ENCODE data around the gene RFC5.
"Not testable (repeated sequence)": the region's sequence is repeated elsewhere in the genome, so short reads cannot be mapped to it uniquely, and the experiment has no call there.

The RFC5 gene, protein sequence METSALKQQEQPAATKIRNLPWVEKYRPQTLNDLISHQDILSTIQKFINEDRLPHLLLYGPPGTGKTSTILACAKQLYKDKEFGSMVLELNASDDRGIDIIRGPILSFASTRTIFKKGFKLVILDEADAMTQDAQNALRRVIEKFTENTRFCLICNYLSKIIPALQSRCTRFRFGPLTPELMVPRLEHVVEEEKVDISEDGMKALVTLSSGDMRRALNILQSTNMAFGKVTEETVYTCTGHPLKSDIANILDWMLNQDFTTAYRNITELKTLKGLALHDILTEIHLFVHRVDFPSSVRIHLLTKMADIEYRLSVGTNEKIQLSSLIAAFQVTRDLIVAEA

DNA sequence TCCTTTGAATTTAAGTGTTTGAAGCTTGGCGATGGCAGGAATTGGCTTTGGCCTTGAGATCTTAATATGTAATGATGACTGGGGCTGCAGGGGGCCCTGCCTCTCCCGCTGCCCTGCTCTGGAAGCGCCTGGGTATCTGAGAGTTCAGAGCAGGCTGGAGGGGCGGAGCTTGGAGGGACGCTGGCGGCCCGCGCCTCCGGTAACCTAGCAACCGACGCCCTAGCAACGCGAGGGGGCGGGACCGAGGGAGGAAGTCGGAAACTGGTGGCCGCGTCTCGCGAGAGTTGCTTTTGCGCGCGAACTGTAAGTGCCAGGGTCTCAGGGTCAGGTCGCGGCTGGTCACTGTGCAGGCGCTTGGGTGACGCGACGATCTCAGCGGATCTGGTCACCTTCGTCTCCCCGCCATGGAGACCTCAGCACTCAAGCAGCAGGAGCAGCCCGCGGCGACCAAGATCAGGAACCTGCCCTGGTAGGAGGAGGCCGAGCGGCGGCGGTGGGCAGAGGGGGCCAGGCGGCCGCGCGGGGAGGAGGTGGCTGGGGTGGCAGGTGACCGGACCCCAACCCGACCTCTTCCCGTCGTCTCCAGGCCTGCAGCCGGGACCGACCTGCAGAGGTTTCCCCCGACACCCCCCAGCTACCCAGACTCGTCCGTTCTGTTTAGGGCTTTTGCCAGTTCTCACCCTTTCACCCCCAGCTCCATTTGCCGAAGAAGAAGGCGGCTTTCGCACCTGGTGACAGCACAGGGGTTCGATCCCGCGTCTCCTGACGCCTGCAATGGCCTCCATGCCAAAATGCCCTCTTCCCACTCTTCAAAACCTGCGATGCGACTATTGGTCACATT lies at the start of gene RFC5:
Gene RFC5, plus strand, starts transcription at position 280 of the 841 bp plus-strand sequence. Its CDS starts 125 bp downstream, at position 405.
- peak; percentile 95 for DNase-seq

DNA sequence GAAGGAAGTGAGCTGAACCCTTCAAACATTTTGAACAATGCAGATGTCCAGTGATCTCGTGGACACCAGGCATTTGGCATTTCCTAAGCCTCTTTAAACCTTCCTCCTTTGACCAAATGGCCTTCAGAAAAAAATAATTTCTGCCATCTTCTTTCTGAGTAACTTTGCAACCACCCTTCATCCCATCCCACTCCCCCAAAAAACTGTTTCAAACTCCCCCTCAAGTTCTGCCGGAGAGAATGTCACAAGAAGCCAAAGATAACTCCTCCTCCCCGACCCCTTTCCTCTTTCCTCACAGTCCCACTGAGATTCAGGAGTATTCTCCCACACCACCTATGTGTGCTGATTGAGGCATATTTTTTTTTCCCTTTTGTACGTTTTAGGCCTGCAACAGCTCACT lies 49.5 kb upstream of the RFC5 start:
- no peak for DNase-seq

GRCh38 chr12:117967512-117967911 lies 49.0 kb upstream of the RFC5 start:
- DNase-seq, result no peak

- DNase-seq, result no peak
Observed at GRCh38 chr12:117968151-117968789, 48.2 kb upstream of the RFC5 start.

DNA sequence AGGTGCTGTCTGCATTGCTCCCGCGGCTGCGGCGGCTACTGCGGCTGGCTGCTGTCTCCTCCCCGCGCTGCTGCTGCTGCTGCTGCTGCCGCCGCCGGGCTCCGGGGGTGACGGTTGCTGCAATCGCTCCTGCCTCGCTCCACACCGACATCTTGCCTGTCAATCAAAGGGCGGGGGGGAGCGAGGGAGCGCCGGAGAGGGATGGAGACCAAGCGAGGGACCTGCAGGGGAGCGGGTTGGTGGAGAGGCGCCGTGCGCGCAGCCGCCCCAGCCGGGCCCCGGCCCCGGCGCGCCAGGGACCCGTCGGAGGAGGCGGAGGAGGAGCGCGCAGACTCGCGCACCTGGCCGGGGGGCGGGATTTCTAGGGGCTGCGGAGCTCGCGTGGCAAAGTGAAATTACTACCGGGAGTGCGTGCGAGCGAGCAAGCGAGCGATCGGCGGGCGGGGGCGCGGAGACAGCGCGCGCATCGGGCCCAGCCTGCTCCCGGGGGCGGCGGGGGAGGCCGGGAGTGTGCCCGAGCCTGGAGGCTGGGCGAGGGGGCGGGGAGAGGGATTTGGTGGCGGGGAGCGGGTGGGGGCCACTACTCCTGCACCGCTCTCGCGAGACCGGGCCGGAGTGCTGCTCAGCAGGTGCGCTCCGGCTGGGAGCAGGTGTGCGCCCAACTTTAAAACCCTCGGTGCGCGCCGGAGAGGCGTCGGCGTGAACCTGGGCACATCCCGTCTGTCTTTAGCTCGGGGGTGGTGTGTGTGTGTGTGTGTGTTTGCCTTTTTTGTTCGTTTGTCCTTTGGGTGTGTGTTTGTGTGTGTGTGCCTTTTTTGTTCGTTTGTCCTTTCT lies 47.5 kb upstream of the RFC5 start, which contains the start of gene KSR2:
Gene KSR2, minus strand, starts transcription at position 165 of the 834 bp plus-strand sequence. CDS start 735 bp downstream, outside the sequence.
- no peak for DNase-seq

- DNase-seq, result no peak
Observed at GRCh38 chr12:117970334-117970733, 46.2 kb upstream of the RFC5 start.

GRCh38 chr12:117972301-117972700 lies 44.2 kb upstream of the RFC5 start:
- no peak for DNase-seq

DNA sequence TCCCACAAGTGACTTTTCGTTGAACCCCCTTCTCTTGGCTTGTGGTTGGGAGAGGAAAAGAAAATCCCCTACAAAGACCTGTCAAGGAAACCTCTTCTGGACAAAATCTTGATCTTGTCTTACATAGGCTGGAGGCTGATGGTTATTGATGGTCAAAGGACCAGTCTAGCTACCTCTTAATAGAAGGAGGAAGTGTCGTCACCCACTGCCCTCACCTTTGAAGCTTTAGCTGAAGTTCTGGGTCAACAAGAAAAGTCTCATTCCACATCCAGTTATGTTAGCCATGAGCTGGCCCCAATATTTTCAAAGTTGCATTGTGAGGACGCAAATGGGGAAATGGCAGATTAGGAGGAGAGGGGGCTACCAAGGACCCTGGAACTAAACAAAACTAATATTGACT lies 41.5 kb upstream of the RFC5 start:
- no peak for DNase-seq

- no peak for DNase-seq
Observed at GRCh38 chr12:117977373-117977772, 39.1 kb upstream of the RFC5 start.

- DNase-seq, result no peak
Observed at GRCh38 chr12:117980616-117981015, 35.9 kb upstream of the RFC5 start.

DNA sequence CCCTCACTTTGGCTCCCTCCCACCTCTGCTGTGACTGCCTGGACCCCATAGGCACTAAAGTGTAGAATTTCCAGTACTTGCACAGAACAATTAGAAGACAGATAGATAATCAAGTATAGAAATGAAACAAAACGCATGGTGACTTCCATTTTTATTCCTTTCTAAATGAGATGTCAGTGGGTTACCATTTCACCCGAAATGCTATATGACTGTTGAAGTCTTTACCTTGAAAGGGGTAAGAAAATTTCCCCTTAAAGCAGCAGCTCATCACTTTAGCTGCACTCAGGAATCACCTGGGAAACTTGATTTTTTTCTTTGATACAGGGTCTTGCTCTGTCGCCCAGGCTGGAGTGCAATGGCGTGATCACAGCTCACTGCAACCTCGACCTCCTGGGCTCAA lies 35.2 kb upstream of the RFC5 start:
- DNase-seq, result no peak

DNA sequence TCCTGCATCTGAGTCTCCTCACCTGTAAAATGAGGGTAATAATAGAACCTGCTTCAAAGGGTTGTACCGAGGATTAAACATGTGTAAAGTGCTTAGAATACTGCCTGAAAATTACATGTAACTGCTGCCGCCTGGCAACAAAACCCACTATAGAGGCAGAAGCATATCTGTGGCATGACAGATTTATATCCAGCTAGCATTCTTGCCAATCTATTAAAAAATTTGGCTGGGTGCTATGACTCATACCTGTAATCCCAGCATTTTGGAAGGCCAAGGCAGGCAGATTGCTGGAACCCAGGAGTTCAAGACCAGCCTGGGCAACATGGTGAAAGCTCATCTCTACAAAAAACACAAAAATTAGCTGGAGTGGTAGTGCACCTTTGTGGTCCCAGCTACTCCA lies 31.3 kb upstream of the RFC5 start:
- DNase-seq, result no peak

GRCh38 chr12:117986705-117987469 lies 29.6 kb upstream of the RFC5 start:
- no peak for DNase-seq

- DNase-seq, result no peak
Observed at GRCh38 chr12:117994551-117995438, 21.7 kb upstream of the RFC5 start.

DNA sequence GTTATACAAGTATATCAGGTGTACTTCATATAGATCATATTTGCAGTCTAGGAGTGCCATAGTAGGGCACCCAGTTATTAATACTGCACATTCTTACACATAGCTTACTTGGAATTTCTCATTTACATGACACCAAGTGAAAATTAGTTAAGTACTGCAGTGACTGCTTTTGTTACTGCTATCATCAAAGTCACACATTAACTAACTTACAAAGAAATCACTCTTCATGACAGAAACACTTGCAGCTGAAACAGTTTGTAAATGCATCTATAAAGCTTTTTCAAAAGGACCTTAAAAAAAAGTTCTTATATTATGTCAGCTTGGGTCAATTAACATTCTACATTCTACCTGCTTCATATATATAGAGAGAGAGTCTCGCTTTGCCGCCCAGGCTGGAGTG lies 17.8 kb upstream of the RFC5 start:
- DNase-seq, result no peak

- not testable (repeated sequence) for DNase-seq
Observed at GRCh38 chr12:117999806-118000205, 16.7 kb upstream of the RFC5 start.

DNA sequence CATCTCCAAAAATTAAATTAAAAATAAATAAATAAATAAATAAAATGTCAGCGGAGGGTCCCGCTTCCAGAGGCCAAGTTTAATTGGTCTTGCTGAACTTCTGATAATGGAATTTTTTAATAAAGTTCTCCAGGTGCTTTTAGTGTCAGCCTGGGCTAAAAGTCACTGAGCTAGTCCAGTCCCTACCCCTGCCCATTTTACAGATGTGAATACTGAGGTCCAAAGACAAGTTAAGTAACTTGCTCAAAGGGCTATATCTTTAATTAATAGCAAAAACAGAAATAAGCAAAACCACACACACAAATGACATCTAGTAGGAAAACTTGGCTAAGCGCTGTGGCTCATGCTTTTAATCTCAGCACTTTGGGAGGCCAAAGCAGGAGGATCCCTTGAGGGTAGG lies 5.6 kb upstream of the RFC5 start:
- no peak for DNase-seq

DNA sequence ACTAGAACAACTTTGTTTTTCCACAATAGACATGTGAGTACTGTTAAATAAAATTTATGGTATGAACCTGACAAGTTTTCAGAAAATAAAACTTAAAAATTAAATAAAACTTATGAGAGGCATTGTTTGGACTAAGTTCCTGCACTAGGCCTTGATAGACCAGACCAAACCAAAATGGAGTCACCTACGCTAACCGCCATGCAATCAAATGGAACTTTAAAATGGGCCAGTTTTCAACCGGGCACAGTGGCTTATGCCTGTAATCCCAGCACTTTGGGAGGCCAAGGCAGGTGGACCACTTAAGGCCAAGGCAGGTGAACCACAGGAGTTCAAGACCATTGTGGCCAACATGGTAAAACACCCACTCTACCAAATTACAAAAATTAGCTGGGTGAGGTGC lies 5.1 kb upstream of the RFC5 start:
- DNase-seq, result no peak

DNA sequence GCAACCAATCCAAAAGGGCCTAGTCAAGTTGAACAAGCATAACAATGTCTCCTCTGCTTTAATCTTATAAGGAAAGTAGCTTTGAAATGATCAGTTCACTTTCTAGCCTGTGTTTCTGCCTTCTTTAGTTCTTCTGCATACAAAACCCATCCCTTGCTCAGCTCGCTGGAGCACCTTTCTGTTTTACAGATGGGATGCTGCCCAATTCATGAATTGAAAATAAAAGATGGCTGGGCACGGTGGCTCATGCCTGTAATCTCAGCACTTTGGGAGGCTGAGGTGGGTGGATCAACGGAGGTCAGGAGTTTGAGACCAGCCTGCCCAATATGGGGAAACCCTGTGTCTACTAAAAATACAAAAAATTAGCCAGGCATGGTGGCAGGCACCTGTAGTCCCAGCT lies 4.5 kb upstream of the RFC5 start:
- no peak for DNase-seq

DNA sequence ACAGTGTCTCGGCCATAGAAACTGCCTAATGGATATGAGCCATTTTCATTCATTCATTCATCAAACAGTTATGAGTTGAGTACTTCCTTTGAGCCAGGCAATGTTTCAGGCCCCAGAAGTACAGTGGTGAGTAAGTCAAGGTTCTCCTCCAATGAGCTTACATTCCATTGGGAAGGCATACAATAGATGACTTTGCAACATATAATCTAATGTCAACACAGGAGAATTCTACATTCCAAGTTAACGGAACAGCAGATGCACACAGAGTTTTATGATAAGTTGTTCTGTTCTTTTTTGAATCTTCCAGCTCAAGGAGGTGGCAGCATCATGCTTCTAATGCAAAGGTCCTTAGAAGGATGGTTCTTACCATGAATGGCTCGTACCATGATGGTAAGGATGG lies 3.2 kb upstream of the RFC5 start:
- DNase-seq, result no peak

GRCh38 chr12:118015306-118015705 lies 1.2 kb upstream of the RFC5 start:
- no peak for DNase-seq

Data from GDM1 (cell line).